Fibroblast of lung (primary cell): ENCODE data around the gene LRP5. TPM values are rescaled to one million over a fixed set of nuclear protein-coding genes. Genes with fewer than 3 reads are reported as not detected.

Source experiments
- DNase-seq, 2 donors: peaks; one replicate each; pipeline versions ENCODE4 v3.0.0 to v3.0.0-alpha.2; 2010; ENCODE audit warnings: low read depth in 2 of 2
- H2AFZ ChIP-seq: 2 replicates; pipeline ENCODE4 v1.5.1; 2012; ENCODE audit warnings: low read length, control low read depth, inconsistent platforms
- H3K27ac ChIP-seq: 2 replicates; pipeline ENCODE4 v1.5.1; 2011; ENCODE audit warnings: low read length, control low read depth; ENCODE audit not compliant: insufficient read depth
- H3K27me3 ChIP-seq: 2 replicates; pipeline ENCODE4 v1.5.1; 2011; ENCODE audit warnings: mild to moderate bottlenecking, low read length; ENCODE audit not compliant: control insufficient read depth, insufficient read depth
- H3K36me3 ChIP-seq: 2 replicates; pipeline ENCODE4 v1.5.1; 2011; ENCODE audit warnings: low read length; ENCODE audit not compliant: control insufficient read depth, insufficient read depth
- H3K4me1 ChIP-seq: 2 replicates; pipeline ENCODE4 v1.5.1; 2011; ENCODE audit warnings: low read length; ENCODE audit not compliant: control insufficient read depth, insufficient read depth; ENCODE audit errors: extremely low read depth
- H3K4me2 ChIP-seq: 2 replicates; pipeline ENCODE4 v1.5.1; 2011; ENCODE audit warnings: low read length, control low read depth; ENCODE audit not compliant: insufficient read depth; ENCODE audit errors: extremely low read depth
- H3K4me3 ChIP-seq, 4 experiments: fragments of 200-600 bp in 1 of 4; sonication (generic) in 1 of 4; replicated peaks in 1 of 4; 2 replicates each; pipeline ENCODE4 v1.5.1; 2011 to 2016; ENCODE audit warnings: low read length in 4 of 4, low read depth in 3 of 4, mild to moderate bottlenecking in 3 of 4, control low read depth in 2 of 4, inconsistent platforms in 1 of 4, mixed read lengths in 1 of 4; ENCODE audit not compliant: insufficient read depth in 1 of 4; ENCODE audit errors: control extremely low read depth in 1 of 4
- H3K79me2 ChIP-seq: 2 replicates; pipeline ENCODE4 v1.5.1; 2012; ENCODE audit warnings: mild to moderate bottlenecking, low read length, inconsistent platforms; ENCODE audit not compliant: control insufficient read depth, insufficient read depth
- H3K9ac ChIP-seq: 2 replicates; pipeline ENCODE4 v1.5.1; 2011; ENCODE audit warnings: mild to moderate bottlenecking, low read length, control low read depth; ENCODE audit not compliant: insufficient read depth
- H3K9me3 ChIP-seq: 2 replicates; pipeline ENCODE4 v1.5.1; 2012; ENCODE audit warnings: low read depth, low read length; ENCODE audit not compliant: control insufficient read depth, insufficient read depth
- H4K20me1 ChIP-seq: 2 replicates; pipeline ENCODE4 v1.5.1; 2011; ENCODE audit warnings: low read length; ENCODE audit not compliant: control insufficient read depth, insufficient read depth; ENCODE audit errors: extremely low read depth
- EZH2 ChIP-seq: IDR thresholded peaks from 2 replicates; pipeline ENCODE4 v1.5.1; 2012; ENCODE audit warnings: low read length, control low read depth, mild to moderate bottlenecking; ENCODE audit errors: missing control alignments
- polyA plus RNA-seq, 2 donors: library from polyadenylated mRNA; depleted of rRNA in 1 of 2; stranded (reverse) in 1 of 2; unstranded in 1 of 2; fragments of >200 nt; gene quantifications; 2 replicates each; pipeline ENCODE4 v1.2.1, GENCODE V29; 2011 to 2012; ENCODE audit warnings: missing spikeins in 1 of 2
- total RNA-seq: library from RNA; depleted of rRNA; stranded (reverse); fragments of >200 nt; gene quantifications from 2 replicates; pipeline ENCODE4 v1.2.1, GENCODE V29; 2014
- TF ChIP-seq, protein P1 (sequence below), 2 donors: IDR thresholded peaks in 1 of 2; conservative IDR thresholded peaks in 1 of 2; 1 replicate in 1 of 2; 2 replicates in 1 of 2; pipeline ENCODE4 v1.5.1; 2011 to 2012; ENCODE audit warnings: low read length in 2 of 2, control low read depth in 1 of 2, inconsistent platforms in 1 of 2, low read depth in 1 of 2, mild to moderate bottlenecking in 1 of 2

Gene LRP5
- total and polyA plus RNA-seq, 2 donors (not counting 1 experiment from before 2014, with no cell fraction given) = 3.8 to 22.0 TPM

DNA sequence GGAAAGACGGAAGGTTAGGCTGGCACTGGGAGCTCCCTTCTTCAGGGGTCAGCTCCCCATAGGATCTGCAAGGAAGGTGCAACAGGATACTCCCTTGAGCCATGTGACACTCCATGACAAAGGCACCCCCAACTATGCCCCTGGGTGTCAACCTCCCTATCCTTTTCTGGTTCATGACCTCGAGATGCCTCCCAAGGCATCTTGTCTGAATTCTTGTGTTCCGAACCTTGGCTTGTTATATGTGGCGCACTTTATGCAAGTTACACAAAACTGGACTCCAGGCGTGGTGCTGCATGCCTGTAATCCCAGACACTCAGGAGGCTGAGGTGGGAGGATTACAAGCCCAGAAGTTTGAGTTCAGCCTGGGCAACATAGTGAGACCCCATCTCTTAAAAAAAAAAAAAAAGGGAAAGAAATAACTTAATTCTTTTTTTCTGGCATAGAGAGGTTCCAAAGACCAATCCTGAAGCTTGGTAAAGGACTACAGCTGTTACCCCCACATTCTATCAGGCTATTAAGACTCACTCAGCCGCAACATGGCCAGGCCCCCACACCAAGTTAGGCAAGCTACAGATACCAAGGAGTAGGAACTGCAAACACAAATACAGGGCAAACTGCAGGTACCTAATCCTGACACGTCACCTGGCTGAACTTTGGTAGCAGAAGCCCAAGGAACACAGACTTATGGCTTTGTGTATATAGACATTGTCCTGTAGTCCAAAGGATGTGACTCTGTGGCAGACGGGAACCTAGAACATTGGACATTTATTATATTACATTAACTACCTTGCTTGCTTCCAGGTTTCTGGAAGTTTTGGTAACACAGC, 42.0 kb upstream of the LRP5 start:
- Histone ChIP-seq H4K20me1 (no peaks in the 10 kb centered on the region), H3K4me3 (peak overlapping the region; percentile 71 to 90 (median 84)), H3K27ac (peak overlapping the region; percentile 99), H2AFZ (no peak overlapping the region), H3K9me3 (no peaks in the 10 kb centered on the region), H3K4me2 (peak overlapping the region; percentile 84), H3K79me2 (peaks cover 44% of the 10 kb centered on the region), H3K9ac (peak overlapping the region; percentile 98), H3K4me1 (peaks cover 7% of the 10 kb centered on the region), H3K27me3 (no peaks in the 10 kb centered on the region), H3K36me3 (peaks cover 11% of the 10 kb centered on the region)
- TF ChIP-seq EZH2 = no peak
- TF ChIP-seq, protein P1, sequence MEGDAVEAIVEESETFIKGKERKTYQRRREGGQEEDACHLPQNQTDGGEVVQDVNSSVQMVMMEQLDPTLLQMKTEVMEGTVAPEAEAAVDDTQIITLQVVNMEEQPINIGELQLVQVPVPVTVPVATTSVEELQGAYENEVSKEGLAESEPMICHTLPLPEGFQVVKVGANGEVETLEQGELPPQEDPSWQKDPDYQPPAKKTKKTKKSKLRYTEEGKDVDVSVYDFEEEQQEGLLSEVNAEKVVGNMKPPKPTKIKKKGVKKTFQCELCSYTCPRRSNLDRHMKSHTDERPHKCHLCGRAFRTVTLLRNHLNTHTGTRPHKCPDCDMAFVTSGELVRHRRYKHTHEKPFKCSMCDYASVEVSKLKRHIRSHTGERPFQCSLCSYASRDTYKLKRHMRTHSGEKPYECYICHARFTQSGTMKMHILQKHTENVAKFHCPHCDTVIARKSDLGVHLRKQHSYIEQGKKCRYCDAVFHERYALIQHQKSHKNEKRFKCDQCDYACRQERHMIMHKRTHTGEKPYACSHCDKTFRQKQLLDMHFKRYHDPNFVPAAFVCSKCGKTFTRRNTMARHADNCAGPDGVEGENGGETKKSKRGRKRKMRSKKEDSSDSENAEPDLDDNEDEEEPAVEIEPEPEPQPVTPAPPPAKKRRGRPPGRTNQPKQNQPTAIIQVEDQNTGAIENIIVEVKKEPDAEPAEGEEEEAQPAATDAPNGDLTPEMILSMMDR (conservative IDR thresholded peaks at IDR 0.05 in 1 of 2, IDR thresholded peaks at IDR 0.05 in 1 of 2; ENCODE audit: low read depth in 1 of 2, low read length in 2 of 2) = no peak
- DNase-seq = no peak

DNA sequence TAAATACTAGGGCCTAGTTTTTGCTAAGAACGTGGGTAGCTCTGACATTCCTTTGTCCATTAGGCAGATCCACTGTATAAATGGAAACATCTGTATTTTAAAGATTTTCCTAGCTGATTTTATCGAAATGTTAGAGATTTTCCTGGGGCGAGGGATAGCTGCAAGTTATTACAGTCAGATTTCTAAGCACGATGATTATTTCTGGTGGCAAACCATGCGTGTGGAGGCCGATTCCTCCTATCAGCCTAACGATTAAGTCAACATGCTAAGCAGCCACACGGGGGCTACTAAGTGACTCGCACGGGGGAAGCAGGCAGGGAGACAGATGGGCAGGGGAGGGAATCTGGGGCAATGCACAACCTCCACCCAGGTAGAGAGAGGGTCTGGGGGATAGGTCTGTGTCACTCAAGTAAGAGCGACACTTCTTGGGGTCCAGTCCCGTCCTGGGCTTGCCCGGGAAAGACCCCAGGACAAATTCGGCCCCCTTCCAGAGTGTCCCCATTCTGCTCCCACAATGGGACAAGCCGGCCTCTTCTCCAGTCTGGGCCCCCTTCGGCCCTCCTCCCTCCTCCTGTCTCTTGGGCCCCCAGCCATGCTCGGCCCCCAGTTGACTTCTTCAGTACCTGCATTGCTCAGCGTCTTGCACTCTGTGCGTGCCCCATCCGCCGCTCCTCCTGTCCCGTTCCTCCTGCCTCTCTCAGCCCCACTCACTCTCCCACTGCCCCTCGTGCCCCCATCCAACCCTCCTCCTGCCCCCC, 41.2 kb upstream of the LRP5 start:
- no peaks in the 10 kb centered on the region for H4K20me1 ChIP-seq
- peak overlapping the region; percentile 84 for H3K4me2 ChIP-seq
- H3K27me3 ChIP-seq = no peaks in the 10 kb centered on the region
- peaks cover 44% of the 10 kb centered on the region for H3K79me2 ChIP-seq
- peak overlapping the region; percentile 71 to 90 (median 84) for H3K4me3 ChIP-seq
- H3K9me3 ChIP-seq = no peaks in the 10 kb centered on the region
- H3K36me3 ChIP-seq = peaks cover 11% of the 10 kb centered on the region
- peaks cover 7% of the 10 kb centered on the region for H3K4me1 ChIP-seq
- peak overlapping the region; percentile 99 for H3K27ac ChIP-seq
- no peak for TF ChIP-seq EZH2
- TF ChIP-seq, protein P1 (conservative IDR thresholded peaks at IDR 0.05 in 1 of 2, IDR thresholded peaks at IDR 0.05 in 1 of 2; ENCODE audit: low read depth in 1 of 2, low read length in 2 of 2) = peak; percentile 57 to 62
- peak overlapping the region; percentile 98 for H3K9ac ChIP-seq
- no peak overlapping the region for H2AFZ ChIP-seq
- peak; percentile 77 to 85 for DNase-seq
